DOHH2 (cell line): ENCODE results near the gene TPSG1.

ENCODE experiments used
- H3F3A ChIP-seq: fragments of 200-600 bp; sonication (generic), shearing (Covaris generic); 2 replicates; pipeline ENCODE4 v1.6.0; 2016; ENCODE audit warnings: antibody characterized with exemption, mild to moderate bottlenecking; ENCODE audit not compliant: control insufficient read depth, insufficient read depth
- H3K27ac ChIP-seq: fragments of 200-600 bp; sonication (generic); 2 replicates; pipeline ENCODE4 v1.5.1; 2014; ENCODE audit warnings: low read depth, mild to moderate bottlenecking, low read length, moderate library complexity
- H3K27me3 ChIP-seq: fragments of 200-600 bp; sonication (generic); 2 replicates; pipeline ENCODE4 v1.6.1; 2014; ENCODE audit warnings: mild to moderate bottlenecking, low read length, mixed read lengths; ENCODE audit not compliant: control insufficient read depth
- H3K36me3 ChIP-seq: fragments of 200-600 bp; sonication (generic); 2 replicates; pipeline ENCODE4 v1.6.1; 2014; ENCODE audit warnings: mild to moderate bottlenecking, low read length, moderate library complexity, mixed read lengths; ENCODE audit not compliant: control insufficient read depth
- H3K4me1 ChIP-seq: fragments of 200-600 bp; sonication (generic); 2 replicates; pipeline ENCODE4 v1.6.1; 2014; ENCODE audit warnings: mild to moderate bottlenecking, low read length, mixed read lengths; ENCODE audit not compliant: control insufficient read depth
- H3K4me2 ChIP-seq: fragments of 200-600 bp; sonication (generic); 2 replicates; pipeline ENCODE4 v1.6.0; 2014; ENCODE audit warnings: mild to moderate bottlenecking, low read length, moderate library complexity
- H3K4me3 ChIP-seq: fragments of 200-600 bp; sonication (generic); 2 replicates; pipeline ENCODE4 v1.5.1; 2014; ENCODE audit warnings: mild to moderate bottlenecking, low read length, mixed read lengths
- H3K79me2 ChIP-seq: fragments of 200-600 bp; sonication (generic); 2 replicates; pipeline ENCODE4 v1.6.1; 2014; ENCODE audit warnings: mild to moderate bottlenecking, low read length, mixed read lengths; ENCODE audit not compliant: control insufficient read depth
- H3K9me2 ChIP-seq: fragments of 200-600 bp; sonication (generic); replicated peaks from 2 replicates; pipeline ENCODE4 v1.6.1; 2014; ENCODE audit warnings: mild to moderate bottlenecking, low read length, mixed read lengths; ENCODE audit not compliant: control insufficient read depth
- H3K9me3 ChIP-seq: fragments of 200-600 bp; sonication (generic); 2 replicates; pipeline ENCODE4 v1.6.1; 2014; ENCODE audit warnings: antibody characterized with exemption, low read length, mixed read lengths; ENCODE audit not compliant: control insufficient read depth, insufficient read depth
- H4K20me1 ChIP-seq: fragments of 200-600 bp; sonication (generic); 2 replicates; pipeline ENCODE4 v1.6.0; 2014; ENCODE audit warnings: low read depth, mild to moderate bottlenecking, antibody characterized with exemption, low read length, moderate library complexity; ENCODE audit not compliant: control insufficient read depth, insufficient read depth
- CTCF ChIP-seq: fragments of 200-600 bp; sonication (generic); IDR thresholded peaks from one replicate; pipeline ENCODE4 v1.5.1; 2014; ENCODE audit warnings: antibody characterized with exemption, mild to moderate bottlenecking, low read depth, low read length; ENCODE audit not compliant: poor library complexity, severe bottlenecking
- EZH2phosphoT487 ChIP-seq: fragments of 200-600 bp; sonication (generic); IDR thresholded peaks from 2 replicates; pipeline ENCODE4 v1.6.1; 2017; ENCODE audit warnings: borderline replicate concordance, mild to moderate bottlenecking, antibody characterized with exemption, low read length, moderate library complexity, mixed read lengths

TPSG1 gene

DNA sequence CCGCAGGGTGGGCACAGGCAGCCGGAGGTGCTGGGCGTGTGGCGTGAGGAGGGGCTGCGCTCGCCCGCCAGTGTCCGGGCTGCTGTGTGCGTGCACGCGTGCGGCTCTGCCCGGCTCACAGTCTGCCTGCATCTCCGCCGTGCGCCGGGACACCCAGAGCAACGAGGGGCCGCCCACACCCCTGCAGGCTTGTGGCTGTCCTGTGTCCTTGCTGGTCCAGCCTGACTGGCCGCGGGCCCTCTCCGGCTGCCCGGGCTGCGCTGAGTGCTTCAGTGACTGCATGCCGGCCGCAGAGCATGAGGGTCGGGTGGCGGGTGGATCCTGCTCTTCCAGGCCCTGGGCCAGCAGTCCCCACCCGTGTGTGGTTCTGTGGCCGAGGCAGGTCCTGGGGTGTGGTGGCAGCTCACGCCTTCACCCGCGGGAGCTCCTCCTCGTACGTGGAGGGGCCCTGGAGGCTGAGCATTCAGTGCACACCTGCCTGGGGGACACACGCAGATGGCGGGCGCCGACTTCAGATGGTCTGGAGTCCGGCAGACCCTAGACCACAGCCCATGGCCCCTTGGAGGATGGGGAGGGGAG is 12.4 kb downstream of the TPSG1 start:
- Histone ChIP-seq H3K4me2 (no peak overlapping the region), H3K9me3 (no peaks in the 10 kb centered on the region), H4K20me1 (no peaks in the 10 kb centered on the region), H3K79me2 (no peaks in the 10 kb centered on the region), H3K27me3 (no peaks in the 10 kb centered on the region), H3K27ac (no peak overlapping the region), H3K4me1 (no peaks in the 10 kb centered on the region), H3K9me2 (no peaks in the 10 kb centered on the region), H3K4me3 (no peak overlapping the region), H3F3A (no peaks in the 10 kb centered on the region), H3K36me3 (no peaks in the 10 kb centered on the region)
- no peak for TF ChIP-seq CTCF
- TF ChIP-seq EZH2phosphoT487: no peak

DNA sequence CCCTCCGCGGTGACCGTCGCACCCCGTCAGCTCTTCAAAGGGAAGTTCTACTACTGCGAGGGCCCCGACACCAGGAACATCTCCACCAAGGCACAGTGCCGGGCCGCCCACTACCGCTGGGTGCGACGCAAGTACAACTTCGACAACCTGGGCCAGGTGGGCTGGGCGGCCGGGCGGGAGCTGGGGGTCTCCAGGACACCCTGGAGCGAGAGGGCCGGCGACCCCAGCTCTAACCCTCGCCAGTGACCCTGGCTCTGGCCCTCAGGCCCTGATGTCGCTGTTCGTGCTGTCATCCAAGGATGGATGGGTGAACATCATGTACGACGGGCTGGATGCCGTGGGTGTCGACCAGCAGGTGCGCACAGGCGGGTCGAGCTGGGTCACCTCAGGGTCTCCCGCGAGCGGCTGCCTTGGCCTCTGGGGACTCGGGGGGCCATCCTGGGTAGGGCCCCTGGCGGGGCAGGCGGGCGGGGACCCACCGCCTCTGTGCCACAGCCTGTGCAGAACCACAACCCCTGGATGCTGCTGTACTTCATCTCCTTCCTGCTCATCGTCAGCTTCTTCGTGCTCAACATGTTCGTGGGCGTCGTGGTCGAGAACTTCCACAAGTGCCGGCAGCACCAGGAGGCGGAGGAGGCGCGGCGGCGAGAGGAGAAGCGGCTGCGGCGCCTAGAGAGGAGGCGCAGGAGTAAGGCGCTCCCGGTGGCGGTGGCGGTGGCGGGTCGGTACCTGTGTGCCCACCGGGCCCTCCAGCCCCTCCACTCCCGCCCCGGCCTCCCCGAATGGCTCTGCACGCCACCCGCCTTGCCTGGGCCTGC is 13.4 kb downstream of the TPSG1 start:
- H3K27ac ChIP-seq: no peak overlapping the region
- H3K9me3 ChIP-seq: no peaks in the 10 kb centered on the region
- H3K4me1 ChIP-seq: no peaks in the 10 kb centered on the region
- H3K4me2 ChIP-seq: no peak overlapping the region
- no peak overlapping the region for H3K4me3 ChIP-seq
- TF ChIP-seq CTCF (no peak), EZH2phosphoT487 (no peak)
- H3K9me2 ChIP-seq: no peaks in the 10 kb centered on the region
- H4K20me1 ChIP-seq: no peaks in the 10 kb centered on the region
- H3F3A ChIP-seq: no peaks in the 10 kb centered on the region
- no peaks in the 10 kb centered on the region for H3K79me2 ChIP-seq
- no peaks in the 10 kb centered on the region for H3K36me3 ChIP-seq
- H3K27me3 ChIP-seq: no peaks in the 10 kb centered on the region

DNA sequence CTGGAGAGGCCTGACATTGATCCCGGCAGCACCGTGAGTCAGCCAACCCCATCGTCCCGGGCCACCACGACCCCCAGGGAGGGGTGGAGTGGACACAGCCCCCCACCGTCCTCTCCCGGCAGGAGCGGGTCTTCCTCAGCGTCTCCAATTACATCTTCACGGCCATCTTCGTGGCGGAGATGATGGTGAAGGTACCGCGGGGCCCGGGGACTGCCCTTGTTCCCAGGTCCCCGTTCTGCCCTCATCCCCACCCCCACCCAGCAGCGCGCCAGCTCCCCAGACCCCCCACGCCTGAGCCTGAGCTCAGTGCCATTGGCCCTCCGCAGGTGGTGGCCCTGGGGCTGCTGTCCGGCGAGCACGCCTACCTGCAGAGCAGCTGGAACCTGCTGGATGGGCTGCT is 14.6 kb downstream of the TPSG1 start:
- Histone ChIP-seq H3K4me1 (no peaks in the 10 kb centered on the region), H4K20me1 (no peaks in the 10 kb centered on the region), H3K27ac (no peak overlapping the region), H3K9me3 (no peaks in the 10 kb centered on the region), H3K79me2 (no peaks in the 10 kb centered on the region), H3F3A (no peaks in the 10 kb centered on the region), H3K36me3 (no peaks in the 10 kb centered on the region), H3K4me3 (no peak overlapping the region), H3K9me2 (no peaks in the 10 kb centered on the region), H3K4me2 (no peak overlapping the region), H3K27me3 (no peaks in the 10 kb centered on the region)
- TF ChIP-seq EZH2phosphoT487 (no peak), CTCF (no peak)
